Measurements from ENCODE around the gene ODAPH.

ODAPH gene

DNA sequence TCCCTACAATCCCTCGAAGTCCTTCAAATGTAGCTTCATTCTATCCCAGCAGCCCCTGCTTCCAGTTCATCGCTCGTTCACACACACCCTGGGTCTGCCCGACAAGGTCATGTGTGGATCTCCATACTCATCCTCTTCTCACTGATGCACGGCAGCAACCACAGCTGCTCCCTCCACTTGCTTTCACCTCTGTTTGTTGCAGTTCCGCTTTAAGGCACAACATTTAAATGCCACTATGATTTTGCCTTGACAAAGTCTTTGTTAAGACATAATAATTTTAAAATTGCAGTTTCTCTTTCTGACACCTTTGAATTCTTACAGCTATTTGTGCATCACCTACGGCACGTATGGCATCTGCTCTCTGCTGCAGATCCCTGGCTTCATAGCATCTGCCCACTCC lies 1.8 kb downstream of the ODAPH start:
- TF ChIP-seq, protein P1, sequence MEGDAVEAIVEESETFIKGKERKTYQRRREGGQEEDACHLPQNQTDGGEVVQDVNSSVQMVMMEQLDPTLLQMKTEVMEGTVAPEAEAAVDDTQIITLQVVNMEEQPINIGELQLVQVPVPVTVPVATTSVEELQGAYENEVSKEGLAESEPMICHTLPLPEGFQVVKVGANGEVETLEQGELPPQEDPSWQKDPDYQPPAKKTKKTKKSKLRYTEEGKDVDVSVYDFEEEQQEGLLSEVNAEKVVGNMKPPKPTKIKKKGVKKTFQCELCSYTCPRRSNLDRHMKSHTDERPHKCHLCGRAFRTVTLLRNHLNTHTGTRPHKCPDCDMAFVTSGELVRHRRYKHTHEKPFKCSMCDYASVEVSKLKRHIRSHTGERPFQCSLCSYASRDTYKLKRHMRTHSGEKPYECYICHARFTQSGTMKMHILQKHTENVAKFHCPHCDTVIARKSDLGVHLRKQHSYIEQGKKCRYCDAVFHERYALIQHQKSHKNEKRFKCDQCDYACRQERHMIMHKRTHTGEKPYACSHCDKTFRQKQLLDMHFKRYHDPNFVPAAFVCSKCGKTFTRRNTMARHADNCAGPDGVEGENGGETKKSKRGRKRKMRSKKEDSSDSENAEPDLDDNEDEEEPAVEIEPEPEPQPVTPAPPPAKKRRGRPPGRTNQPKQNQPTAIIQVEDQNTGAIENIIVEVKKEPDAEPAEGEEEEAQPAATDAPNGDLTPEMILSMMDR (IDR thresholded peaks at IDR 0.05; ENCODE audit: extremely low read depth, insufficient read depth, missing control alignments), result no peak
- in situ Hi-C loops (cut with MboI; ENCODE audit: low pct_unique_long_range_greater_than_20kb, low sequenced_read_pairs, unreplicated experiment), result no loop called here
- DNase-seq (ENCODE audit: low spot score), result no peak

DNA sequence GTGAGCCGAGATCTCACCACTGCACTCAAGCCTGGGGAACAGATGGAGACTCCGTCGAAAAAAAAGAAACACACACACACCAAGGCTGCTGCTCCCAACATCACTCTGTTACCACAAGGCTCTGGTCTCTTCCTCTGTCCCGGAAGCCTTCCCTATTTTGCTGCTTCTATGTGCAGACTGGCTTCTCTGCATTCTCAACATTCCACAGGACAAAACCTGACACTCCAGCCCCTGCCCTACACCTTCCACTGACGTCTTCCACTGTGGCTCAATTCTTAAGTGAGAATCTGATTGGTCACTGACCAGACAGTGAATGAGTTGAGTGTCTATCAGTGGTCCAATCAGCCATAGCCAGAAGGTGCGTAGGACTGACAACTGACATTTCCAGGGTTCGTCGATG lies 5.9 kb downstream of the ODAPH start:
- in situ Hi-C loops (cut with MboI; ENCODE audit: low pct_unique_long_range_greater_than_20kb, low sequenced_read_pairs, unreplicated experiment), result no loop called here
- TF ChIP-seq, protein P1 (IDR thresholded peaks at IDR 0.05; ENCODE audit: extremely low read depth, insufficient read depth, missing control alignments), result no peak
- no peak for DNase-seq (ENCODE audit: low spot score)

DNA sequence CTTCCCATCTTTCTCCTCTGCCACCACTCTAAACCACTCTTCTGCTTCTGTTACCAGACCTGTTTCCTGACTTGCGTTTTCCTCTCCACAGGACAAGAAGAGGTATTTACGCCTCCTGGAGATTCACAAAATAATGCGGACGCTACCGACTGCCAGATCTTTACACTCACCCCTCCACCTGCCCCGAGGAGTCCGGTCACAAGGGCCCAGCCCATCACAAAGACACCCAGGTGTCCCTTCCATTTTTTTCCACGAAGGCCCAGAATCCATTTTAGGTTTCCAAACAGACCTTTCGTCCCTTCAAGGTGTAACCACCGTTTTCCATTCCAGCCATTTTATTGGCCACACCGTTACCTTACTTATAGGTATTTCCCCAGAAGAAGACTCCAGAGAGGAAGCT lies 8.2 kb downstream of the ODAPH start:
- in situ Hi-C loops (cut with MboI; ENCODE audit: low pct_unique_long_range_greater_than_20kb, low sequenced_read_pairs, unreplicated experiment), result no loop called here
- TF ChIP-seq, protein P1 (IDR thresholded peaks at IDR 0.05; ENCODE audit: extremely low read depth, insufficient read depth, missing control alignments), result no peak
- no peak for DNase-seq (ENCODE audit: low spot score)

DNA sequence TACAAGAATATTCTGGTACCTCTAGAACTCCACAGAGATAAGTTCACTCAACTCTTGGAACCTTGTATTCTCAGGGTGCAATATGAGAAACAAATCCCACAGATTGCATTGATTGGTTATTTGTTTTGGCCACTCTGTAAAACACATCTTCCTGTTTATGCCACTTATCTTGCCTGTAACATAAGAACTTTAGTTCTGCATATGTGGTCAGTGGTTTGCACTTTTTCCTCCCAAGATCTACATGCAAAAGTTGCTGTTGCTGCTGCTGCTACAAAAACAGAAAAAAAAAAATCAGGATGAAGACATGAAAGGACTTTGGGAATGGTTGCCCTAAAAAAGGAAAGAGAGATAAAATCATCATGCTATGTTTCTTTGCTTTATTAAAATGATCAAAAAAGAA lies 9.6 kb downstream of the ODAPH start:
- in situ Hi-C loops (cut with MboI; ENCODE audit: low pct_unique_long_range_greater_than_20kb, low sequenced_read_pairs, unreplicated experiment), result no loop called here
- TF ChIP-seq, protein P1 (IDR thresholded peaks at IDR 0.05; ENCODE audit: extremely low read depth, insufficient read depth, missing control alignments), result no peak

DNA sequence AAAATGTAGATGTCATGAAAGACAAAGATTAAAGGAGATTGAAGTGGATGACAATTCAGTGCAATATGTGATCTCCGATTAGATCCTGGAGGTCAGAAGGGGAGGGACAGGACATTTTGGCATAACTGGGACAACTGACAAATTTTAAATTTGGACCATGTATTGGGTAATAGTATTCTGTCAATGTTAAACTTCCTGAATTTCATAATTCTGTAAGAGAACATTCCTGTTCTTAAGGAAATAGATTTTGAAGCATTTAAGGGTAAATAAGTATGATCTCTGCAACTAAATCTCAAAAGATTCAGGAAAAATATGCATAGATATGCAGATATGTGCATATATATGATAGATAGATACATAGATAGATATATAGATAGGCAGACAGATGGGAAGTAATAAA lies 11.0 kb downstream of the ODAPH start:
- TF ChIP-seq, protein P1 (IDR thresholded peaks at IDR 0.05; ENCODE audit: extremely low read depth, insufficient read depth, missing control alignments), result no peak
- no peak for DNase-seq (ENCODE audit: low spot score)
- in situ Hi-C loops (cut with MboI; ENCODE audit: low pct_unique_long_range_greater_than_20kb, low sequenced_read_pairs, unreplicated experiment), result no loop called here

More for the DNA sequence above, 9.6 kb downstream of the ODAPH start:
- DNase-seq (ENCODE audit: low spot score), result no peak

DNA sequence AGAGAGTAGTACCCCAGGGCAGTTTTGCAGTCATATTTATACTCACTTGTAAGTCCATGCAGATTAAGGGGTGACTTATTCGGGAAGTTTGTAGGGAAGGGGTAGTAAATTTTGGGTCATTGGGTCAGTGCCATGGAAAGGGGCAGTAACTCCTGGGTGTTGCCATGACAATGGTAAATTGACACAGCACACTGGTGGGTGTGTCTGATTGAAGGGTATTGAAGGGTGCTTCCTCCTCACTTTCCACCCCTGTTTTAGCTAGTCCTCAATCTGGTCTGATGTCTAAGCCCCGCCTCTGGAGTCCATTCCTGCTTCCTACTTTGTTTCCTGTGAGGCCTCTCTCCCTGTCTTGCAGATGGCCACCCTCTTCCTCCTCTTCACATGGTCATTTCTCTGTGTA lies 11.9 kb downstream of the ODAPH start:
- no peak for DNase-seq (ENCODE audit: low spot score)
- TF ChIP-seq, protein P1 (IDR thresholded peaks at IDR 0.05; ENCODE audit: extremely low read depth, insufficient read depth, missing control alignments), result no peak
- in situ Hi-C loops (cut with MboI; ENCODE audit: low pct_unique_long_range_greater_than_20kb, low sequenced_read_pairs, unreplicated experiment), result no loop called here

DNA sequence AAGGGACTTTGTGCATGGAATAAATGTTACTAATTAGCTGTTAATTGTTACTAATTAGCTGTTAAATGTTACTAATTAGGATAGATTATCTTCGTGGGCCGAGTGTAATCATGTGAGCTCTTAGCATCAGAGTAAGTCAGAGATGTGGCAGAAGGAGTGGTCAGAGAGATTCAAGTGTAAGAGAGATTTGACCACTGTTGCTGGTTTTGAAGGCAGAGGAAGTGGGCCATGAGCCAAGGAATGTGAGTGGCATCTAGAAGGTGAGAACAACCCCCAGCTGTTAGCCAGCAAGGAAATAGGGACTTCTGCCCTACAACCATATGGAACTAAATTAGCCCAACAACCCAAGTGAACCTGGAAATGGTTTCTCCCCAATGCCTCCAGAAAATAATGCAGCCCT lies 28.2 kb downstream of the ODAPH start:
- in situ Hi-C loops (cut with MboI; ENCODE audit: low pct_unique_long_range_greater_than_20kb, low sequenced_read_pairs, unreplicated experiment), result no loop called here
- DNase-seq (ENCODE audit: low spot score), result no peak

More for the DNA sequence above, 28.2 kb downstream of the ODAPH start:
- TF ChIP-seq, protein P1 (IDR thresholded peaks at IDR 0.05; ENCODE audit: extremely low read depth, insufficient read depth, missing control alignments), result no peak

Data from GM13977 (cell line).